ENCODE data around the gene ABCB6.
"Not testable (repeated sequence)": the region's sequence is repeated elsewhere in the genome, so short reads cannot be mapped to it uniquely, and the experiment has no call there.

ABCB6 gene

DNA sequence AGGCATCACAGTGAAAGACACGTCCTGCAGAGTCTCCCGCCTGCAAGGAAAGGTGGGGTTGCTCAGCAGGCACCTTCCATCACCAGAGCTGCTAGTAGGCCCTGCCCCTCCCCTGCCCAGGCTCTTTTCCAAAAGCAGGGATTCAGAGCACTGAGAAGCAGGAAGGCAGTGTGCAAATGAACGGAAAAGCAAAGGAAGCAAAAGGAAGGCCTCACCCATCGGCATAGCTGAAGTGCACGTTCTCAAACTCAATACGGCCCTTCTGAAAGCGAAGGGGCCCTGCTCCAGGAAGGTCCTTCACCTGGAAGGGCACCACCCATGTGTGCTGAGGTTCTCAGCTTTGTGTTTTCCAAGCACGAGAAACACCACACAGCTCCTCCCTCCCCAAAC lies 5.7 kb downstream of the ABCB6 start:
- DNase-seq = no peak

DNA sequence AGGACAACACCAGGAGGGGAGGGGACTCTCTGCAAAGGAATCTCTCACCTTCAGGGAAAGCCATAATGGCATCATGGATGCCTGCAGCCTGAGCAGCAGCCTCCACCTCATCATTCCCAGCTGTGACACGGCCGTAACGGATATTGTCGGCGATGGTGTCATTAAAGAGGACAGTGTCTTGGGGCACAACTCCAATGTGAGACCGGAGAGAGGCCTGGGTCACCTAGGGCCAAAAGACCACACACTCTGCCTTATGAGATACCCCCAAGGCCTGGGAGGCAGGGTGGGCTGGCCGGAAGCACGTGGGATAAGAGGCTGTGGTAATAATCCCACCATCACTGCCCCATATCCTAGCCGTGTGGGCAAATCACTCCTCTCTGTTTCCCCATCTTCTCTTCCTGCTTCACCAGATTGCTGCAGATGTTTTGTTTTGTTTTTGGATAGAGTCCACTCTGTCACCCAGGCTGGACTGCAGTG lies 7.8 kb downstream of the ABCB6 start:
- no peak for DNase-seq

DNA sequence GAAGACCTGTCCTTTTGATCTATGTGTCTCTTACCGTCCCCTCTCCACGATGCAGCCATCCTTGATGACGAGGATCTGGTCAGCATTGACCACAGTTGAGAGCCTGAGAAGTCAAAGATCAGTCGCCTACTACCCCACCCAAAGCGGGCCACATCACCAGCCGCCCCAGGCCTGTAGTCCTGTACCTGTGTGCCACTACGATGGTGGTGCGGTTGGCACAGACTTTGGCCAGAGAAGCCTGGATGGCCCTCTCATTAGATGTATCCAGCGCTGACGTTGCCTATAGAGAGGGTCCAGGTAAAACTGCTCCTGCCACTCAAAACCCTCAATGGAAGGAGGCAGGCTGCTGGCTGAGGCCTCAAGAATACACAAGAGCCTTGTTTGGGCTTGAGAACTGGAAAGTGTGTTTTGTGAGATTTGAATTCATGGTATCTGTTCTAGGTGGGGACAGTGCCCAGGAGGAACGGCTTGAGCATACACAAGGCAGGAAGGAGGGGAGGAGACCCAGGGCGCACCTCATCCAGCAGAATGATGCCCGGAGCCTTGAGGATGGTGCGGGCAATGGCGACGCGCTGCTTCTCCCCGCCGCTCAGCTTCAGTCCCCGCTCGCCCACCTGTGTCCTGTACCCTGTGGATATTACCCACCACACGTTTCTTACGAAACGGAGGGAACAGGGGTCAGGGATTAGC lies 8.4 kb downstream of the ABCB6 start:
- DNase-seq = no peak

DNA sequence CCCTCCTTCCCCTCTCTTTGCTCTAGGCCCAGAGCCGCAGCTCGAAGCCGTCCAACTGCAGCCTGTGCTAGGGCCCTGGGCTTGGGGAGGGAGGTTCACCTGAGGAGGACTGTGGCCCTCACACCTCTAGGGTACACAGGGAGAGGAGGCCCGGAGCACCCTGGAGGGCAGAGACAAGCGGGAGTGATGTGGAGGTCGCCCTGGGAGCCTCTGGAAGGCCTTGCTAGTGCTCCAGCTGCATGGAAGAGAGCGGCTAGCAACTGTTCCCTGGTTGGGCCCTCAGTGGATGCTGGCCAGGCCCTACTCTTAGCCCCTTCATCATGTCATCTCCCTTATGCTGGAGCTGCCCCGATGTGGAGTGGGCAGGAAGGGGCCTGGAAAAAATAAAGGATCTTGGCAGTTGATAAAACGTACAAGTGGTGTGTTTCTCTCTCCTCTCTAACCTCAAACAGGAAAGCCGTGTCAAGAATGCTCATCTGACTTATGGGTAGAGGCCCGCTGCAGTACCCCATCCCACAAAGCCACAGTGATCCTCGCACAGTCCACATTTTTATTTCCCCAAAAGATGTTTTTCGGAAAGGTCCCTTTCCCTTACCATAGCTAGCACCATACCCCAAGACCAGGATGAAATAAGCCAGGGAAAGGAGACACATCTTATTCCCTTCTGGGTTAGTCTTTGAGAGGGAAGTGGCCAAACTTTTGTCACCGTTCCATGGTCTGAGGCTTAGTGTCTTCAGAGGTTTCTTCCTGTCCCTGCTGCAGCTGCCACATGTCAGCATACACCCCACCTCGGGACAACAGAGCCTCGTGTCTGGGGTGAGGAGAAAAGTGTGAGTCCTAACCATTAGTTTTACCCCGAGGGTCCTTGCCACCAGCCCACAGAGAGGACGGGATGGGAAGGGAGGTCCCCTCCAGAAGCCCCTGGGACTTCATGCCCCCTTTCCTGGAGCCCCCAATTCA lies 9.2 kb downstream of the ABCB6 start:
- no peak for DNase-seq

DNA sequence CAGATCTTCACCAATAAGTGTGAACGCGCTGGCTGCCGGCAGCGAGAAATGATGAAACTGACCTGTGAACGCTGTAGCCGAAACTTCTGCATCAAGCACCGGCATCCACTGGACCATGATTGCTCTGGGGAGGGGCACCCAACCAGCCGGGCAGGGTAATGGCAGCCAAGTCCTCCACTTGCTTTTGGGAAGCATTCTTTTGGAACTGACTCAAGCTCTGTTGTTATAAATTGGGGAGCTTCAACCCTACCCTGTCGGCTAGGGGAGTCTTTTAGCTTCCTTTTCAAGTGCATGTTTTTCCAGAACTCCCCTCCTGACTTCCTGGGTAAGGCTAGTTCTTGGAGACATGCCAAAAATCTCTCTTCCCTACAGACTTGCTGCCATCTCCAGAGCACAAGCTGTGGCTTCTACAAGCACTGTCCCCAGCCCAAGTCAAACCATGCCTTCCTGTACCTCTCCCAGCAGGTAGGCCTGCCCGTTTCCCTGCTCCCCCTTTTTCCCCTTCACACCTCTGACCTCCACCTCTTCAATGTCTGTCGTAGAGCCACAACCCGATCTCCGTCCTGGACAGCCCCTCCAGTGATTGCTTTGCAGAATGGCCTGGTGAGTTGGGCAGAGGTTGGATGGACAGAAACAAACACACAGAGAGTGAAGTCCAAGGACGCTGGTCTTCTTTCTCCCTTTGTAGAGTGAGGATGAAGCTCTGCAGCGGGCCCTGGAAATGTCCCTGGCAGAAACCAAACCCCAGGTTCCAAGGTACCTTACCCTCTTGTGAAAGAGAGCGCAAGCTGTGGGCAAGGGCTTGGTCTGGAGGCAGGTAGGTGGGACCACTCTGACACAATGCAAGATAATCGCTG lies 10.6 kb downstream of the ABCB6 start:
- DNase-seq = peak; percentile 29

DNA sequence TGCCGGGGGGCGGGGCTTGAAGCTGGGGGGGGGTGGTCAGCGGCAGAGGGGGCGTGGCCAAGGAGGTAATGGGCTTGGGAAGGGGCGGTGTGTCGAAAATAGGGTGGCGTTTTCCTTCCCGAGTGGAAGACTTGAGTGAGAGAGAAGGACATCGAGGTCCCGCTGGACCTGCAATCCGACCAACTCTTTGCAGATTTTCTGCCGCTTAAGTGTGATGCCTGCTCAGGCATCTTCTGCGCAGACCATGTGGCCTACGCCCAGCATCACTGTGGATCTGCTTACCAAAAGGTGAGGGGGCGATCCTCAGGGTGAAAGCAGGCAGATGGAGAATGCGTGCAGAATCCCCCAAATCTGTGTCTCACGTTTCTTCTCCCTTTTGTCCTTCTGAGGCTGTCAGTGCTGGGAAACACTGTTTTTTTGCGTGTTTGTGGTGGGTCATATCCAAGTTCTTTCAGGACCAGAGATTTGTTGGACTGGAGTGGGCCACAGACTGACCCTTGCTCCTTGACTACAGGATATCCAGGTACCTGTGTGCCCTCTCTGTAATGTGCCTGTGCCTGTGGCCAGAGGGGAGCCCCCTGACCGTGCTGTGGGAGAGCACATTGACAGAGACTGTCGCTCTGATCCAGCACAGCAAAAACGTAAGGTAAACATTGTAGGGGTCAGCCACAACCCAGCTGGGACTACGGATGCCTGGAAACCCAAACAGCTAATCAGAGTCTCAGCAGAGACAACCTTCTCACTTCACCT lies 11.4 kb downstream of the ABCB6 start:
- no peak for DNase-seq

DNA sequence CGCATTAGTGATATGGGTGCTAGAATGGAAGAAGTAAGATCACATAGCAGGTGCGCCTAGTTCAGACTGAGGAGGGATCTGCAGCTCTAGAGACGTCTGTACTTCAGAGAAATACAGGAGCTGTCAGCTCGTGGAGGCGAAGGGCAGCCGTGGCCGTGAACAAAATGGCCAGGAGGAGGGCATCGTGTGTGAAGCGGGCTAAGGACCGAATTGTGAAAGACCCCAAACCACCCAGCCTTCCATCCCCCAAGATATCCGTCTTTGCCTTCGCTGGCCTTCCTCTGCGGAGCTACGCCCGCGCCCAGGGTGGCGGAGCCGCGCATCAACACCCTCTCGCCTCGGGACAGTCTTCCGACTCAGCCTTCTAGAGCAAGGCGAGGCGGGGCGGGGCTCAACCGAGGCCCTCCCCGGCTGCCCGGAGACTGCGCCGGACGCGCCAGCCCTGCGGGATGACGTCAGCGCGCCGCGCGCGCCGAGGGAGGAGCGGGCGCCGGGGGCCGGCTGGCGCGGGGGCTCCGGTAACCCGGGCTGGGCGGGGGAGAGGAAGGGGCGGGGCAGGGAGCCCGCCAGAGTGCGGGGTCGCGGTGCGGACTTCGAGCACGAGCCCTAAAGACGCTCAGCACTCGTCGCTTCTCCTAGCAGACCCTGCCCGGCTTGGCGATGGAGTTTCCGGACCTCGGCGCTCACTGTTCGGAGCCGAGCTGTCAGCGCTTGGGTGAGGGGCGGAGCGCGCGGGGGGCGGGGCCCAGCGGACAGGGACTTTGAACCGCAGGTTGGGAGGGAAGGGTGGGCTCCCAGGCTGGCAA lies 12.2 kb downstream of the ABCB6 start, which contains the start of gene ZFAND2B:
TSS of gene ZFAND2B (plus strand) at position 455 of the 806 bp plus-strand sequence. CDS start at position 661, 206 bp downstream.
- peak; percentile 94 for DNase-seq

DNA sequence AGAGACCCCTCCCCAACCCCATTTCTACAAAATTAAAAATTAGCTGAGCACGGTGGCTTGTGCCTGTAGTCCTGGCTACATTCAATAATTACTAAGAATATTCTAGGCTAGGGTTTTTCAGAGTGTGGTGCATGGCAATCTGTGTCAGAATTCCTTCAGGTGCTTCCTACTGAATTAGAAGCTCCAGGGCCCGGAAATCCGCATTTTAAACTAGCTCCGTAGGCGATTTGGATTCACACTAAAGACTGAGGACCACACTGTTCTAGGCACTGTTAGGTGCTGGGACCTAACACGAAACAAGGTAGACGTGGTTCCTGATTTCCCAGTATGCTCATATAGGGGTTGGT lies 12.8 kb downstream of the ABCB6 start:
- DNase-seq = no peak

DNA sequence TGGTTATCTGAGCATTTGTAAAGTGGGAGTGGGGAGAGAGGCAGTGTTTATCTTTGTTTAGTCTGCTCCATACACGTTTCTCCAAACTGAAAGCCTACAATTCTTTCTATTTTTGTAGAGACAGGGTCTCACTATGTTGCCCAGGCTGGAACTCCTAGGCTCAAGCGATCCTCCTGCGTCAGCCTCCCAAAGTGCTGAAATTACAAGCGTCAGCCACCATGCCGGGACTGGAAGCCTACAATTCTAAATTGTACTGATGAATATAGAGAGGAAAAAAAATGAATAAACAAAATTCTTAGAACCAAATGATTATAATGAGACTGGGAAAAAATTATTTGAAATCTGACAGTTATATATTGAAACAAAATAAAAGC lies 13.6 kb downstream of the ABCB6 start:
- DNase-seq = no peak

DNA sequence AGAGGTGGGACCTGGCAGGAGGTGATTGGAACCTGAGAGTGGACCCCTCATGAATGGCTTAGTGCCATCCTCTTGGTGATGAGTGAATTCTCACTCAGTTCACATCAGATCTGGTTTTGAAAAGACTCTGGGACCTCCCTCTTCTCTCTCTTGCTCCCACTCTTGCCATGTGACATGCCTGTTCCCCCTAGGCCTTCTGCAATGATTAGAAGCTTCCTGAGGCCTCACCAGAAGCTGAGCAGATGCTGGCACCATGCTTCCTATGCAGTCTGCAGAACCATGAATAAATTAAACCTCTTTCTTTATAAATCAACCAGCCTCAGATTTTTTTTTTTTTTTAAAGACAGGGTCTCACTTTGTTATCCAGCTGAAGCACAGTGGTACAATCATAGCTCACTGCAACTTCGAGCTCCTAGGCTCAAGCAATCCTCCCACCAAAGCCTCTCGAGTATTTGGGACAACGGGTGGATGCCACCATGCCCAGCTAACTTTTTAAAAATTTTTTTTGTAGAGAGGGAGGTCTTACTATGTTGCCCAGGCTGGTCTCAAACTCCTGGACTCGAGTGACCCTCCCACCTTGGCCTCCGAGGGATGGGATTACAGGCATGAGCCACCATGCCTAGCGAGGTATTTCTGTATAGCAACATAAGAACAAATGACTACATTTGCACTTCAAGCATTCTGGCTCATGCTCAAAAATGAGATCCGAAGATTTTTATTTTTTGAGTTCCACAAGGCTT lies 14.2 kb downstream of the ABCB6 start:
- no peak for DNase-seq

DNA sequence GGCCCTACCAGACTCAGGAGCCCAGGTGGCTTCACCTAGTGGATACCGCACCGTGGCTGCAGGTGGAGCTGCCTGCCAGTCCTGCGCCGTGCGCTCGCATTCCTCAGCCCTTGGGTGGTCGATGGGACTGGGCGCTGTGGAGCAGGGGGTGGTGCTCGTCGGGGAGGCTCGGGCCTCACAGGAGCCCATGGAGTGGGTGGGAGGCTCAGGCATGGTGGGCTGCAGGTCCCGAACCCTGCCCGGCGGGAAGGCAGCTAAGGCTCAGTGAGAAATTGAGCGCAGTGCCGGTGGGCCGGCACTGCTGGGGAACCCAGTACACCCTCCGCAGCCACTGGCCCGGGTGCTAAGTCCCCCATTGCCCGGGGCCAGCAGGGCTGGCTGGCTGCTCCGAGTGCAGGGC lies 17.4 kb downstream of the ABCB6 start:
- not testable (repeated sequence) for DNase-seq

DNA sequence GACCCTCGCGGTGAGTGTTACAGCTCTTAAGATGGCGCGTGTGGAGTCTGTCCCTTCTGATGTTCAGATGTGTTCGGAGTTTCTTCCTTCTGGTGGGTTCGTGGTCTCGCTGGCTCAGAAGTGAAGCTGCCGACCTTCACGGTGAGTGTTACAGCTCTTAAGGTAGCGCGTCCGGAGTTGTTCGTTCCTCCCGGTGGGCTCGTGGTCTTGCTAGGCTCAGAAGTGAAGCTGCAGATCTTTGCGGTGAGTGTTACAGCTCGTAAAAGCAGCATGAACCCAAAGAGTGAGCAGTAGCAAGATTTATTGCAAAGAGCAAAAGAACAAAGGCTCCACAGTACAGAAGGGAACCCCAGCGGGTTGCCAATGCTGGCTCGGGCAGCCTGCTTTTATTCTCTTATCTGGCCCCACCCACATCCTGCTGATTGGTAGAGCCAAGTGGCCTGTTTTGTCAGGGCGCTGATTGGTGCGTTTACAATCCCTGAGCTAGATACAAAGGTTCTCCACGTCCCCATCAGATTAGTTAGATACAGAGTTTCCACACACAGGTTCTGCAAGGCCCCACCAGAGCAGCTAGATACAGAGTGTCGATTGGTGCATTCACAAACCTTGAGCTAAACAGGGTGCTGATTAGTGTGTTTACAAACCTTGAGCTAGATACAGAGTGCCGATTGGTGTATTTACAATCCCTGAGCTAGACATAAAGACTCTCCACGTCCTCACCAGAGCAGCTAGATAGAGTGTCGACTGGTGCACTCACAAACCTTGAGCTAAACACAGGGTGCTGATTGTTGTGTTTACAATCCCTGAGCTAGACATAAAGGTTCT lies 18.0 kb downstream of the ABCB6 start:
- DNase-seq = not testable (repeated sequence)

DNA sequence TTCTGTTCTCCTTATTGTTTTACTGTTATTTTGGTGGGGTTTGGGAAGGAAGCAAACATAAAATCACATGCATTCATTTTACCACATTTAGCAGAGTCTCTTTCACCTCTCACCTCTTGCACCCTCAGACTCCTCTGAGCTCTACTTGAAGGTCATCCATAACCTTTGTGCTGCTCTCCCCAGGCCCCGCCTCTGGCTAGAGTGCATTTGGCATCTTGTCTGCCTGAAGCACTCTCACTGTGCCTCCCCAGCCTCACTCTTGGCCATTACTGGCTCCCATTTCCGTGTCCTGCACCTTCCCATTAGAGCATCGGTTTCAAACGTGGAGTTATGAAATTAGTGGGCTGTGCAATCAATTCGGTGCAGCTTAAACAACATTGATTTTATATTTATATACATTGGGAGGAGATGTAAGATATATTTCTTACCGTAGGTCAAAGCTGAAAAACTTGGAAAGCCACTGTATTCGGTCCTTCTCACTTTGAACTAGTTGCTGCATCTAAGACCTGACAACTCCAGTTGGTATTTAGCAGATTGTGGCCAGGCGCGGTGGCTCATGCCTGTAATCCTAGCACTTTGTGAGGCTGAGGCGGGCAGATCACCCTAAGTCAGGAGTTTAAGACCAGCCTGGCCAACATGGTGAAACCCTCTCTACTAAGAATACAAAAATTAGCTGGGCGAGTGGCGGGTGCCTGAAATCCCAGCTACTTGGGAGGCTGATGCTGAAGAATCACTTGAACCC lies 19.1 kb downstream of the ABCB6 start:
- no peak for DNase-seq

DNA sequence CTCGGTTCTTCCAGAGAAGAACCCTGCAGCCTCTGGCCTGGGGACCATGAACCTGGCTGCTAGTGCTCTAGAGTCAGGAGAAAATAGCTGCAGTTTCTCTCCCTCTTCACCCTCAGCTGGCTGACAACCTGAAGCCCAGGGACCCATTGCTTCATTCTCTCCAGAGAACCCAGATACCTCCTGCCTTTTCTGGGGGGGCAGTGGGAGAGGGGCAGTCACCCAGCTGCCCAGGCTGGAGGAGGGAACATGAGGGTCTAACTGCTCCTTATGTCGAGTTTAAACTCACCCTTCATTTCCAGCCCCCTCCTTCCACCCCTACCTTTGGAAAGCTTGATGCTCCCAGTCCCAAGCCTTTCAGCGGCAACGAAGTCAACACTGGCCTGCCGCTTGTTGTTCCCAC lies 19.8 kb downstream of the ABCB6 start:
- DNase-seq = no peak

DNA sequence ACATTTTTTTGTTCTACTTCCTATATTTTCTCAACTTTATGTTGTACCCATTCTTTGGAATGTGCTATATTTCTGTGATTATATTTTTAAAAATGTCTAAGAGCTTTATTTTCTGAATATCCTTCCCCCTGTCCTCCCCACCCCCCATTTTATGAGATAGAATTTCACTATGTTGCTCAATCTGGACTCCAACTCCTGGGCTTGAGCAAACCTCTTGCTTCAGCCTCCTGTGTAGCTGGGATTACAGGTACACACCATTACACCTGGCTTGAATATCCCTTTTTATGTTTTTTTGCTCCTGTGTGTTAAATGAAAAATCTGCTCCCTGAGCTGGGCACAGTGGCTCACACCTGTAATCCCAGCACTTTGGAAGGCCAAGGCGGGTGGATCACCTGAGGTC lies 21.4 kb downstream of the ABCB6 start:
- DNase-seq = no peak

DNA sequence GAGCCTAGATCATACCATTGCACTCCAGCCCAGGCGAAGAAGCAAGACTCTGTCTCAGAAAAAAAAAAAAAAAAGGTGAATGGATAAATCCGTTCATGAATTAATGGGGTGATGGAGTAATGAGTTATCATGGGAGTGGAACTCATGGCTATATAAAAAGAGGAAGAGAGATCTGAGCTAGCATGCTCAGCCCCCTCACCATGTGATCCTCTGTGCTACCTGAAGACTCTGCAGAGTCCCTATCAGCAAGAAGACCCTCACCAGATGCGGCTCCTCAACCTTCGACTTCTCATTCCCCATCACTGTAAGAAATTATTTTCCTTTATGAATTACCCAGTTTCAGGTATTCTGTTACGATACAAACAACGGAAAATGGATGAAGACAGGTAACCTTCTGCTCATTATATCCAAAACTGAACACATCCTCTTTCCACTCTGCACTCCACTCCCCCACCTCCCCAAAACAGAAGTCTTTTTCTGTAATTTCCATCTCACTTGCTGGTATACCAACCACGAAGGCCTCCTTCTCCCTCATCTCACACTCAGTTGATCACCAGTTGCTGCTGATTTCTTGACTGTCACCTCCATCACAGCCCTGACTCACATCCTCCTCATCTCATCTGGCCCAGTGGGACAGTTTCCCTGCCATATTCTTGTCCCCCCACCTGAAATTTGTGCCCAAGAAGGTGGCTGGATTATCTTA lies 31.9 kb downstream of the ABCB6 start:
- DNase-seq = no peak

DNA sequence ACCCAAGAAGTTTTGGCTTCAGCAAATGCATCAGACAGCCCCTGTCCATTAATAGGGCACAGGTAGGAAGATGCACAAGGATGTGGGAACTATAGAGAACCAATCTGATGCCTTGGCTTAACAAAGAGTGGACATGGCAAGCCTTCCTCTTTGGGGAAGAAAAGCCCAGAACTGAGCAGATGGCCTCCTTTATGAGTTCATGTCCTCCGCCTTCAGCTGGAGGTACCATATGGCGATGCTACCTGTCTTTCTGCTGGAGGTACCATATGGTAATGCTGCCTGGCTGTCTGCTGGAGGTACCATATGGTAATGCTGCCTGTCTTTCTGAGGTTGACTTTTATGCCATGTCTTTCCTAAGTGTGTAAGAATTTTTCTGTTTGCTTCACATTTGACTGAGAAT lies 34.6 kb downstream of the ABCB6 start:
- DNase-seq = no peak

DNA sequence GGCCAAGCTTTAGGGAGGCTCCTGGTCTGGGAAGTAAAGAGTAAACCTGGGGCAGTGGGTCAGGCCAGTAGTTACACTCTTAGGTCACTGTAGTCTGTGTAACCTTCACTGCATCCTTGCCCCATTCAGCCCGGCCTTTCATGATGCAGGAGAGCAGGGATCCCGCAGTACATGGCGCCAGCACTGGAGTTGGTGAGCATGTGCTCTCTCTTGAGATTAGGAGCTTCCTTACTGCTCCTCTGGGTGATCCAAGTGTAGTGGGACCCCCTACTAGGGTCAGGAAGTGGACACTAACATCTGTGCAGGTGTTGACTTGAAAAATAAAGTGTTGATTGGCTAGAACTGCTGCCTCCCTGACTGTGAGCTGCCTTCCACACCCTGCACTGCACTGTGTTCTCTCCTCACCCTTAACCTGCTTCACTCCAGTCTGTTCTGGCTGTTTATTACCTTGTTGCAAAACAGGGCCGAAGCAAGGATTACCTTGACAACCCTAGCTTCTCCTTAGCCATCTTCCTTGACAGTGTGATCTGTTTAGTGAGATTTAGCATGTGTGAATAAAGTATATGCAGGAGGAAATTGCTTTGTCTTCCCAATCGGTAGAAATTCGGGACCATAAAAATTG lies 35.5 kb downstream of the ABCB6 start:
- no peak for DNase-seq
